ENCODE measurements around the gene CA5A. TPM values are rescaled to one million over a fixed set of nuclear protein-coding genes. Genes with fewer than 3 reads are reported as not detected.
A peak's percentile ranks its signal among the peaks of the same experiment; 100 is the strongest.
"Not testable (repeated sequence)": the region's sequence is repeated elsewhere in the genome, so short reads cannot be mapped to it uniquely, and the experiment has no call there.

The CA5A gene
- total RNA-seq, 1 experiment from 2014 or later, result not detected

DNA sequence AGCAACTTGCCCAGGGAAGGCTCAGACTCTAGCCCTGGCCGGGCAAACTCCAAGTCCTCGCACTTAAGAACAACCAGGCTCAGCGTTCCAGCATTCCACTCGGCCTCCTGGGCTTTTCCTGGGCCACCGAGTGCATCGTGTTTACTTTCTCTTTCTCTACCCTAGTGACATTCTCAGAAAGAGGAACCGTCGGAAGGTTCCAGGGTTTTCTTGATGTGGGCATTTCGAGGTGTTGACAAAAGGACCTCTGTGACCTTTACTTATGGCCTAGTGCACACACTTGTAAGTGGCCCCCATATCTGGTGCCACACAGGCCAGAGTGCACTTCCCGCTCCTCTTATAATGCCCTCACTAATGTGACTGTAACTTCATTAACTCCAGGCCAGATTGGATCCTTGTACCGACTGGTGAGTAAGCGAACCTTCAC, 11.8 kb upstream of the CA5A start:
- no peak for DNase-seq (ENCODE audit: low spot score)

DNA sequence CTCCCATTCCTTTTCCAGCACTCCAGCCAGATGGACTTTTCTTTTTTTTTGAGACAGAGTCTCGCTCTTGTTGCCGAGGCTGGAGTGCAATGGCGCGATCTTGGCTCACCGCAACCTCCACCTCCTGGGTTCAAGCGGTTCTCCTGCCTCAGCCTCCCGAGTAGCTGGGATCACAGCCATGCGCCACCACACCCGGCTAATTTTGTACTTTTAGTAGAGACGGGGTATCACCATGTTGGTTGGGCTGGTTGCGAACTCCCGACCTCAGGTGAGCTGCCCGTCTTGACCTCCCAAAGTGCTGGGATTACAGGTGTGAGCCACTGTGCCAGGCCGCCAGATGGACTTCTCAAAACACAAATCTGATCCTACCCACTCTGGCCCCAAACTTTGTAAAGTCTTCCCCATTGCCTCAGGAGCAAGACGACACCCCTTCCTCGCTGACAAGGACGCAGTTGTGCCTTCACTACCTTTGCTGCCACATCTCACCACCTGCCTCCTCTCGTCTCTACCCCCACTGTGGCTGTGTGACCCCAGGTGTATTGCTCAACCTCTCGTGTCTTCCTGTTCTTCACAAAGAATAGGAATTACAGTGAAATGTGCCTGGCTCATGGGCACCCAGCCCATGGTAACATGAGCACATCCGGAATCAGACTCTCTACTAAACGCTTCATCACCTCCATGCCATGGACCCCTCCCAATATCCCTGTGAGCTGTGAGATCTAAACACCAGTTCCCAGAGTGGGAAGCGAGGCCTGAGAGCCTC, 11.2 kb upstream of the CA5A start:
- DNase-seq (ENCODE audit: low spot score), result no peak

DNA sequence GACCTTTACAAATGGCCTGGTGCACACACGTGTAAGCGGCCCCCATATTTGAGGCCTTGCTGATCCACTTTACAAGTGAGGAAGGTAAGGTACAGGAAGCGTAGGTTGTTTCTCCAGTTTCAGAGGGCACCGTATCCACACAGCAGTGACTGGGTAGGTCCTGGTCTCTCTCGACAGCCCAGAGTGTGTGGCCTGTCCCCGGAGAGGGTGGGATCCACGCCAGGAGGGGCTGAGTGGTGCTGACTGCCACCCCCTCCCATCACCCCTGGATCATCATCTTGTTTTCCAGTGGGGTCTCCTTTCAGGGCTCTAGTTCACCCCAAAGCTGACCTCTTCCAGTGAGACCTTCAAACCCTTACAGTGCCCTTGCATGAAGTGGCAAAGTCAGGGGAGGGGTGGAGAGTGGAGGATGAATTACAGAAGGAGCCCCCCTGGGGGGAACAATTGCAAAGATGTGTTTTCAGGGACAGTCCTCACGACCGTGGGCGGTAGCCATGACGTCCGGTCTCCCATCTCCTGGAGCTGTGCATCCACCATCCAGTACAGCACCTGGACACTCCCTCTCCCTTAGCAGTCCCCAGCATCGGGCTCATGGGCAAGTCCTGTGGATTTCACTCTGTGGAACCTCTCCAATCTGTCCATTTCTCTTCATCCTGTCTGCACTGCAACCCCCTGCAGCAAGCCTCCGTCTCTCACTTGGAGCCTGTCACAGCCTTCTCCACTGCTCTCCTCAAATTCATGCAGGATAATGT, 10.4 kb upstream of the CA5A start:
- no peak for DNase-seq (ENCODE audit: low spot score)

DNA sequence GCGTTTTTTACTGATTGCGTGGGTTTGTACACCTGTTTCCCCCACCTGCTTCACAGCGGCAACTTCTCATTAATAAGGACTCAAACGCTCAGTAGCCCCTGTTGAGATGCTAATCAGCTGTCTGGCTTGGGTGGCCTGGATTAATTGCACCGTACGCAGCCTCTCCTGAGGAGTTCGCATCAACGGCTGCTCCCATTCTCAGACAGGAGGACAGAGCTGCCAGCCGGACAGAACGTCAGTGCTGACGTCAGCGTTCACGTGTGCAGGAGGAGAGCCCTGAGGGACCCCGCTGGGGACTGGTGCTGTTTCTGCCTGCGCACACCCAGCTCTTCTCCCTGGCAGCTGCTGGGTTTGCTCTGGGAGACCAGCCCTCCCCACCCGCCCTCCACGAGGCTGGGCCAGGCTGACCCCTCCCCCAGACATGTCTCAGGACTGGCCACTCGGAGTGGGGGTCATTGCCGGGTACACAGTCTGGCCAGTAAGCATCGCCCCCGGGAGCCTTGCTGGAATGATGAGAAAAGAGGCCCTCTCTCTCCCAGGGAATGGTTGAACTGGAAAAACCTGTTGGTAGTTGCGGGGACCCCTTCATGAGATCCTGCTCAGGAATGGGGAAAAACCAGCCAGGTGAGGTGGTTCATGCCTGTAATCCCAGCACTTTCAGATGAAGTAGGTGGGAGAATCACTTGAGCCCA, 9.2 kb upstream of the CA5A start:
- DNase-seq (ENCODE audit: low spot score), result no peak

DNA sequence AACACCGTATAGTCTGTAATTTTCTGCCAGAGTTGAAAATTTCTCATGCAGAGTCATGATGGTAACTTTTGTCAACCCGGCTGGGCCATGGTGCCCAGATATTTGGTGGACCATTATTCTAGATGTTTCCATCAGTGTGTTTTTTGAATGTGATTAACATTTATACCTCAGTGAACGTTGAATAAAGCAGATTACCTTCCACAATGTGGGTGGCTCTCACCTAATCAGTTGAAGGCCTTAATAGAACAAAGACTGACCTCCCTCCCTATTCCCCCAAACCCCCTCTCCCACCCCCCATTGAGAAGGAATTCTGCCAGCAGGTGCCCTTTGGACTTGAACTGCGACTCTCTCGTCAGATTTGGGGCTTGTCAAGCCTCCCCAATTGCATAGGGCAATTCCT, 6.4 kb upstream of the CA5A start:
- DNase-seq (ENCODE audit: low spot score), result no peak

DNA sequence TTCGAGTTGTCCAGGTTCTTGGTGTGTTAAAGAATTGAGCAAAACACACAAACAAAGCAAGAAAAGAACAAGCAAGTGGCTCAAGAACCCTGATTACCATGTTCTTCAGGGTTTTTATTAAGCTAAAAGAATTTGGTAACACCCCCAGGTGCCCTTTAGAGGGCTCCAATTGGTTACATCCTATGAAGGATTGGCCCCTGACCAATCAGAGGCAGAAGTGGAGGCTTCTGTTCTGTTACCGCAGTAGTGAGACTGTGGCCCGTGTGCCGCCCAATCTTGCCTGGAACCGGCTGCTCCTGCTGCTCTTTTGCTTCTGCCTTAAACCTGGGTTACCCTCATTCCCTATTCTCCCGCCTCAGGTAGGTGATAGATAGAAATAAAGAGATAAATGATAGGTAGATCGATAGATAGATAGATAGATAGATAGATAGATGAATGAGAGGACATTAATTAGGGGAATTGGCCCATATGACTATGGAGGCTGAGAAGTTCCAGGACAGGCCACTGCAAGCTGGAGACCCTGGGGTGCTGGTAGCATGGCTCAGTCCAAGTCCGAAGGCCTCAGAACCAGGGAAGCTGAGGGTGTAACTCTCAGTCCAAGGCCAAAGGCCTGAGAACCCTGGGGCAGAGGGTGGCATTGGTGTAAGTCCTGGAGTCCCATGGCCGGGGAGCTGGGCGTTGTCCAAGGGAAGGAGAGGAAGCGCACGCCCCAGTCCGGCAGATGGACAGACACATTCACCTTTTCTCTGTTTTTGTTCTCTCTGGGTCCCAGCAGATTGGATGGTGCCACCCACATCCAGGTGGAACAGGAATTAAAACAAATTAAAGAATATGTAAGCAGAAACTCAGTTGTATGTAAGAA, 3.5 kb upstream of the CA5A start:
- no peak for DNase-seq (ENCODE audit: low spot score)

DNA sequence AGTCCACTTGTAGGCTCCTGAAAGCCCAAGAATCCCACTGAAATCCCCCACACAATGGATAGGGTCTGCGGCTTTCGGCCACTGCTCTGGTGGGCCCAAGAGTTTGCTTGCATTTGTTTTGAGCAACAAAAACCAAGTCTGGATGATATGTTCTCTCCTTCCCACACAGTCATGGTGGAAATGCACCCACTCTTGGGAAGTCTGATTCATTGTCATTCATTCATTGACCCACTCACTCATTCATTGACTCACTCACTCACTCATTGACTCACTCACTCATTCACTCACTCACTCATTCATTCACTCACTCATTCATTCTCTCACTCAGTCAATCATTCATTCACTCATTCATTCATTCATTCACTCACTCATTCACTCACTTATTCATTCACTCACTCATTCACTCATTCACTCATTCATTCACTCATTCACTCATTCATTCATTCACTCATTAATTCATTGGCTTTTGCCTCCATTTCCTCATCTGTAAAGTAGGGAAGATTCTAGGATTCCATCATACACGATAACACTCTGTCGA, 2.2 kb upstream of the CA5A start:
- no peak for DNase-seq (ENCODE audit: low spot score)

DNA sequence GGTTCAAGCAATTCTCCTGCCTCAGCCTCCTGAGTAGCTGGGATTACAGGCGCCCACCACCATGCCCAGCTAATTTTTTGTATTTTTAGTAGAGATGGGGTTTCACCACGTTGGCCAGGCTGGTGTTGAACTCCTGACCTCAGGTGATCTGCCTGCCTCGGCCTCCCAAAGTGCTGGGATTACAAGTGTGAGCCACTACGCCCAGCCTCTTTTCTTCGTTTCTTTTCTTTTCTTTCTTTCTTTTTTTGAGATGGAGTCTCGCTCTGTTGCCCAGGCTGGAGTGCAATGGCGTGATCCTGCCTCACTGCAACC, 858 bp upstream of the CA5A start:
- DNase-seq (ENCODE audit: low spot score), result not testable (repeated sequence)

DNA sequence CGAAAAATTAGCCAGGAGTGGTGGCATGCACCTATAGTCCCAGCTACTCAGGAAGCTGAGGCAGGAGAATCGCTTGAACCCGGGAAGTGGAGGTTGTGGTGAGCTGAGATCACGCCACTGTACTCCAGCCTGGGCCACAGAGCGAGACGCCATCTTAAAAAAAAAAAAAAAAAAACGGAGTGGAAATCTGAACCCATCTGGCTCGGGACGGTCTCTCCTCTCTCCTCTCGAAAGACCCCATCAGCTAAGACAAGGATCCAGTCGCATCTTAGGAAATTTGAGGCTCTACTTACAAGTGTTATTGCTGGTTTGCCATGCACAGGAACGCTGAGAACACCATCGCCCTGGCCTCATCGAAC, 334 bp downstream of the CA5A start:
- DNase-seq (ENCODE audit: low spot score), result not testable (repeated sequence)

DNA sequence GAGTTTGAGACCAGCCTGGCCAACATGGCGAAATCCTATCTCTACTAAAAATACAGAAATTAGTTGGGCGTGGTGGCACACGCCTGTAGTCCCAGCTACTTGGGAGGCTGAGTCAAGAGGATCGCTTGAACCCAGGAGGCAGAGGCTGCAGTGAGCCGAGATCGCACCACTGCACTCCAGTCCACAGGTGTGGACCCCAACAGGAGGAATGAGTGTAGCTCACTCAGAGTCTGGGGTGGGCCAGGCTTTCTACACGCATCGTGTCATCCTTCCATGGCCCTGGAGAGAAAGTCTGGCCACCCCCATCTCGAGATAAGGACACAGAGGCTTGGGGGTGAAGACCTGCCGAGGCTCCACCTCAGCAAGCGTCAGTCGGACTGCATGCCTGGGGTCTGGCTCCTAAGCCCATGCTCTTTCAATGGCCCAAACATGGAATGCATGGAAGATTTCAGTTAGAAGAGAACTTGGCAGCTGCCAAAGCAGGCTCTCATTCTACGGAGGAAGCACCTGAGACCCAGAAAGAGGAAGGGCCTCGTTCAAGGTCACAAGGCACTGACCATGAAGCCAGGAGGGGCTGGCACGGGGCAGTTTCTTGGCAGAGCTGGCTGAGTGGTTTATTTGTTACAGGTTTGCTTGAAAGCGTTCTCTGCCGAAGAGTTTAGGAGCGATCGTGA, 1.4 kb downstream of the CA5A start:
- not testable (repeated sequence) for DNase-seq (ENCODE audit: low spot score)

DNA sequence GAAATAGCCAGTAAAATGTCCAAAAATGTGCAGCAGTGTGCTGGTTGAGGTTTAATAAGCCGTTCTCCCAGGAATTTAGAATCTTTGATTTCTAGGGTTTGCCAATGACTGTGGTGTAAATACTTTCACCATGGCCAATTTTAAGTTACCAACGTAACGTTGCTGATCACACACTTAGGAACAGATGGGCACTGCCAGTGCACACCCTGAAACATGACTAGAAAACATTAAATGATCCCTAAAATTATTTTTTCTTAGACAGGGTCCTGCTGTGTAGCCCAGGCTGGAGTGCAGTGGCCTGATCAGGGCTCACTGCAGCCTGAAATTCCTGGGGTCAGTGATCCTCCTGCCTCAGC, 3.2 kb downstream of the CA5A start:
- DNase-seq (ENCODE audit: low spot score), result no peak

DNA sequence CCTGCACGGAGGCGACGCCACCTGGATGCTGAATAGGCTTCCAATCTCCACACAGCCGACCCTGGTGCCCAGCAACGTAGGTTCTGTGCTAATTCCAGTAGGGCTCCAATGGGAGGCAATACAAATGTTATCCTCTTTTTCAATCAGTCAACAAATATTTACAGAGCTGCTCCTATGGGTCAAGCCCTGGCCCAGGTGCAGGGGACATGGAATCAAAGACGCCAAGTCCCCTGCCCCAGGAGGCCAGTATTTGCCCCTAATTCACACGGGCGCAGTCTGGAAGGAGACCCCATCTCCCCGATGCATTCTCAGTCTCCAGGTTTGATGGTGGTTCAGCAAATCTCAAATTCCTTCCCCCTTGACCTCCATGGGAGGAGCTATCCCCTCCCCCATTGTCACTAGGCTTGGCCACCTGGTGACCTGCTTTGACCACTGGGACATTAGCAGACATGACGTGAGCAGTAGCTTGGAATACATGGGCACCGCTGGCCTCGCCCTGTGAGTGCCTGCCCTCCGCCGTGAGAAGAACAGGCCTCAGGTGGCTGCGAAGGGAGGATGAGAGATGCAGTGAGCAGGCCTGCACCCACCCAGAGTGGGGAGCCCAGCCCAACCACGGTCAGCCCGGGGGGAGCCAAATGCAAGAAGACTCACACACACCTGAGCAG, 3.7 kb downstream of the CA5A start:
- DNase-seq (ENCODE audit: low spot score), result not testable (repeated sequence)

DNA sequence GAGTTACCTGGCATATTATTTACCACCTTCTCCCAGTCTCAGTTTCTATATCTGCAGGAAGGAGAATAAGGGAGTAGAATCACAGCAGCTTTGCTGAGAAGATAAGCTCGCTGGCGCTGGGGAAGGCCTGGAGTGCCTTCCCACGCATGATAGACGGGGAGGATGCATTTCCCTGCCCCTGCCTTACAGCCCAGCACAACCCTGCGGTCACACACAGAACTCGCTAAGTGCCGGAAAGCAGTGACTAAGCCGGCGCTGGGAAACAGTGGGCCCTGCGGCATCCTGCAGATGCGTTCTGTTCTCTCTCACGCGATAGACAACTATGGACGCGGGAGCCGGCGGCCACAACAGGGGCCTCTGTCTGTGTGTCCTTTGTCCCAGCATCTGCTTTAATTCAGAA, 4.8 kb downstream of the CA5A start:
- peak; percentile 92 for DNase-seq (ENCODE audit: low spot score)

DNA sequence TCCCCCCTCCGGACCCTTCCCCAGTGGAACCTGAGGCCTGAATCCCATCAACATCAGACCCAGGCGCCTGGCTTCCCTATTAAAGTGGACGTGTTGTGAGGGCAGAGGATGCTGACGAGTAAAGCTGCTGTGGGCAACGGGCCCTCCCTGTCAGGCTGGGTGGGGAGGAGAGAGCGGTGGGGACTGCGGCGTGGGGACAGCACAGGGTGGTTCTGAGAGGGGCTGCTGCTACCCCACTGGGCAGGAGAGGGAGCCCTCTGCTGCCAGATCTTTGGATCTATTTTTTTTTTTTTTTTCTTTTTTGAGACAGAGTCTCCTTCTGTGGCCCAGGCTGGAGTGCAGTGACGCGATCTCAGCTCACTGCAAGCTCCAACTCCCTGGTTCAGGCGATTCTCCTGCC, 5.9 kb downstream of the CA5A start:
- DNase-seq (ENCODE audit: low spot score), result no peak

DNA sequence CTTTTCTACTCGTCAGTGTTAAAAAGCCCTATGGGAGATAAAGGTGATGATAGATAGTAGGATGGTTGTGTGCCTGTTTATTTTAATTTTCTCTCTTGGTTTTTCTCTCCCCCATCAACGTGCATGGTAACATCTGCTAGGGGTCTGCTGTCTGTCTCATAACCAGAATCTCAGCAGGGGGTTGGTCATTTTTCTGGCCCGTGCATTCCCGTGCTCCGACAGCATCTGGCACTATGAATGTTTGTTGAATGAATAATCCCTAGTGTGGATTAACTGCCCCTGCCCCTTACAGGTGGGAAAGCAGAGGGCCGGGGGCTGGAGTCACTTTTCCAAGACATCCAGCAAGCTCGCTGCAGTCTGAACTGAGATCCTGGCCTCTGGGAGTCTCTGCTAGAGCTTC, 6.3 kb downstream of the CA5A start:
- no peak for DNase-seq (ENCODE audit: low spot score)

DNA sequence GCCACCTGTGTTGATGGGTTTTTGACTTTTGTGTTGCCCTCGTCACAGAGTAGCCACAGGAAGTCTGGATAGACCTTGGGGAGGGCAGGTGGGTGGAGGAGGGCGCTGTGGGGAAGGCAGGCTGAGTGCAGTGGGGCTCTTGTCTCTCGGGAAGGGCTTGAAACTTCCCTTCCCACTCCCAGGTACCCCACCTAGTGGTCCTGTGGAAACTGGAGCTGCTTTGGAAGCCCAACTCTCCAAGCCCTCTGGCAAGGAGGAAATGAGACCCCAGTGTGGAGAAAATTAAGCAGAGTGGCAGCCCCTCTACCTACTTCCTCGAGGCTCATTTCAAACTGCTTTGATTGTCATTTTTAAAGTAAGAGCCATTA, 9.2 kb downstream of the CA5A start:
- DNase-seq (ENCODE audit: low spot score), result no peak

DNA sequence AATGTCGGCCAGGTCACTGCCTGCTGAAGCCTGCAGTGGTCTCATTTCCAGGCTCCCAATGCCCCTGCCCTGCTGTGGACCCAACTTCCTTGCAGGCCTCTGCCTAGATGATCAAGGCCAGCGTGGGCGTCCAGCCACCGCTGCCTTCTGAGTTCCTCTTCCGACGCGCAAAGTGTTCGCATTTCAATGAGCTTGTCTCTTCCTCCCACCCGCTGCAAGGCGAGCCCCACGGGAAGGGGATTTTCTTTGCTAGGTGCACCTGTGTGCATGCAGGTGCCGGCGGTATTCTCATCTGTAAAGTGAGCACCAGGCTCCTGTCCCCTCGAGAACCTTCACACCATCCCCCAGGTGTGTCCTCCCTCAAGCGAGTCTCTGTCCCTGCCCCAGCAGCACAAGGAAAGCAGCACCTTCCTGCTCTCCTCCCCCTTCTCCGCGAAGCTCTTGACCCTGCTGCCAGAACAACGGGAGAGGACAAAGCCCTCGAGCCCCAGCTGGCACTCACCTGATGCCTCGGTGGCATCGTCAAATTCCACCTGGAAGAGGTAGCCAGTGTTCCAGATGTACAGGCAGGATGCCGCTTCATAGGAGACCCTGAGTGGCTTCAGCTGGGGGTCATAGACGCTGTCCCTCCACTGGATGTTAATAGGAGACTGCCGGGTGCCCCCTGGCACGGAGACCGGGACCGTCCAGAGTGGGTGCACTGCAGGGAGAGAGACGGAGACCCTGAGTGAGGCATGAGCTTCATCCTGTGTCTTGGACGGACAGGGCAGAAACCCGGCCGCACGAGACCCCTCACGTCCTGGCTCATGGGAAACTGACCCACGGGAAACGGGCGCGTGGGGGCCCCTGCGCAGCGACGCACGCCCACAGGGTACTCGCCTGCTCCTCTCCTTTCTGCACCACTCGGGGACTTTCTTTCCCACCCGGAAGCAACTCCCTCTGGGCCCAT, 9.8 kb downstream of the CA5A start:
- DNase-seq (ENCODE audit: low spot score), result no peak

DNA sequence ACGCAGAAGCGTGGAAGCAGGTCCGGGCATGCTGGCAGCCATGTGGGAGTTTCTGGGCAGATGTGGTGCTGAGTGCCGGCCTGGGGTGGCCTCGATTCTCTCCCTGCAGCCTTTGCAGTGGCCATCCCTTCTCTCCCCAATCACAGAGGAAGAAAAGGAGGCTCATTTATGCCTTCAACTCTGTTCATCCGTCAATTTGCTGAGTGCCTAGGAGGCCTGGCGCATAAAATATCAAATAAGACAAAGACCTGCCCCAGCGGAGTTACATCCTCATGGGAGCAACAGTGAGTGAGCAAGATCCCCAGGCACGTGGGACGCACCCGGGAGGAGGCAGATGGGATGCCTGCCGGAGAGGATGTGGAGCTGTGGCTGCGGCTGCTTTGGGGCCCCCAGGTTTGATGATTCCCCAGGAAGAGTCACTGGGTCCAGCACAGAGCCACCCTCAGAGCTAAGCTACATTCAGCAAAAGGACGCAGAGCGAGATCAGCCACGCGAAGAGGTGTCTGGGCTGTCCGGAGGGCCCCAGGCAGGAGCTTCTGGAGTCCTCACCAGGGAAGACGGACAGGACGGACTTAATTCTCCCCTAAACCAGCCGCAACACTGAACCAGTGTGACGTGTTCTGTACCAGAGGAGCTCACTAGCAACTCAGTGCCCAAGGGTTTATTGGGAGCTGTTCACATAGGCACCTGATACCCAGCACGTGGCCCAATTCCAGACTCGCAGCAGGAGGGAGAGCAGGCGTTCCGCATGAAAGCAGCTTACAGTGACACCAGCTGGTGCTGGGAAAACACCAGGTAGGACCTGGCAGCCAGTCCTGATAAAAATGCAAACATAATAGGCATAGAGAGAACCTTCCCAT, 11.3 kb downstream of the CA5A start:
- no peak for DNase-seq (ENCODE audit: low spot score)
